ENCODE measurements around the gene NADSYN1. TPM values are rescaled to one million over a fixed set of nuclear protein-coding genes. Genes with fewer than 3 reads are reported as not detected.

NADSYN1 gene
- total and polyA plus RNA-seq, 2 donors (not counting 1 experiment from before 2014, with no cell fraction given): 22.0 to 81.7 TPM

DNA sequence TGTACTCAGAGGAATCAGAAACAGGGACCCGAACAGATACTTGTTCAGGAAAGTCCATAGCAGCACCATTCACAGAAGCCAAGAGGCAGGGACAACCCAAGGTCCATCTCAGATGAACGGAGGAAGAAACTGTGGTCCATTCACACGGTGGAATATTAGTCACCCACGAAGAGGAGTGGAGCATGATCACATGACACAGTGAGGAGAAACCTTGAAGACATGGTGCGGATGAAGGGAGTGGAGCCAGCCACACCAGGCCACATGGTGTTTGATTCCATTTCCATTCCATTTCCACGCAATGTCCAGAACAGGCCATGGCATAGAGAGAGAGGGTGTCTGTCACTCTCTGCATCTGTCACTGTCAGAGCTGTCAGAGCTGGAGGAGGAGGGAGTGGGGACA lies 30.7 kb downstream of the NADSYN1 start:
- no peaks in the 10 kb centered on the region for H3K79me2 ChIP-seq (ENCODE audit: control insufficient read depth, insufficient read depth, low read length)
- TF ChIP-seq, protein P1, sequence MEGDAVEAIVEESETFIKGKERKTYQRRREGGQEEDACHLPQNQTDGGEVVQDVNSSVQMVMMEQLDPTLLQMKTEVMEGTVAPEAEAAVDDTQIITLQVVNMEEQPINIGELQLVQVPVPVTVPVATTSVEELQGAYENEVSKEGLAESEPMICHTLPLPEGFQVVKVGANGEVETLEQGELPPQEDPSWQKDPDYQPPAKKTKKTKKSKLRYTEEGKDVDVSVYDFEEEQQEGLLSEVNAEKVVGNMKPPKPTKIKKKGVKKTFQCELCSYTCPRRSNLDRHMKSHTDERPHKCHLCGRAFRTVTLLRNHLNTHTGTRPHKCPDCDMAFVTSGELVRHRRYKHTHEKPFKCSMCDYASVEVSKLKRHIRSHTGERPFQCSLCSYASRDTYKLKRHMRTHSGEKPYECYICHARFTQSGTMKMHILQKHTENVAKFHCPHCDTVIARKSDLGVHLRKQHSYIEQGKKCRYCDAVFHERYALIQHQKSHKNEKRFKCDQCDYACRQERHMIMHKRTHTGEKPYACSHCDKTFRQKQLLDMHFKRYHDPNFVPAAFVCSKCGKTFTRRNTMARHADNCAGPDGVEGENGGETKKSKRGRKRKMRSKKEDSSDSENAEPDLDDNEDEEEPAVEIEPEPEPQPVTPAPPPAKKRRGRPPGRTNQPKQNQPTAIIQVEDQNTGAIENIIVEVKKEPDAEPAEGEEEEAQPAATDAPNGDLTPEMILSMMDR (conservative IDR thresholded peaks at IDR 0.05 in 1 of 2, IDR thresholded peaks at IDR 0.05 in 1 of 2; ENCODE audit: low read depth in 1 of 2, low read length in 2 of 2): no peak
- no peak for TF ChIP-seq EZH2 (IDR thresholded peaks at IDR 0.05; ENCODE audit: low read length, missing control alignments)

DNA sequence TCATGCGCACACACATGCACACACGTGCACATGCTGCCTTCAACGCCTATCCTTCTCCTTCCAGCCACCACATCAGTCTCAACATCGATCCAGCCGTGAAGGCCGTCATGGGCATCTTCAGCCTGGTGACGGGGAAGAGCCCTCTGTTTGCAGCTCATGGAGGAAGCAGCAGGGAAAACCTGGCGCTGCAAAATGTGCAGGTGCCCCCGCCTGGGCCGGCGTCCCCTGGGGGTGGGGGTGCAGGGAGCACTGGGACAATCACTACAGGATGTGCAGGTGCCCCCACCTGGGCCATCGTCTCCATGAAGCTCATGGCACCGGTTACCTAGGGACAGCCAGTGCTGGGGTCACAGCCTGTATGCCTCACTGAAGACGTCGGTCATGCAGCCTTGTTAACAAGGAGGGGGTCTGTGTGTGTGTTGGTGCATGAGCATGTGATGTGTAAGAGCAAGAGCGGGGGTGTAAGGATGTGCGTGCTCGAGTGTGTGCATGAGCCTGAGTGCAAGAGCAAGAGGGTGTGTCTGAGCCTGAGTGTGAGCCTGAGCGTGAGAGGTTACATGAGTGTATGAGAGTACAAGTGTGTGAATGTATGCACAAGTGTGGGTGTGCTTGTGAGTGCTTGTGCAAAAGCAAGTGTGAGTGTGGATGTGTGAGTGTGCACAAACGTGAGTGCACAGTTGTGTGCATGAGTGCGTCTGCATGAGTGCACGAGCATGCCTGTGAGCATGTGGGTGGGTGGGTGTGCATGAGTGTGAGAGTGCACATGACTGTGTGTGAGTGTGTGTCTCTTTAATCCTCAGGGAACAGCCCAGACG lies 31.5 kb downstream of the NADSYN1 start:
- Histone ChIP-seq H3K4me1 (ENCODE audit: control insufficient read depth, extremely low read depth, insufficient read depth, low read length) (peaks cover 3% of the 10 kb centered on the region), H2AFZ (ENCODE audit: low read length) (no peak overlapping the region), H4K20me1 (ENCODE audit: control insufficient read depth, extremely low read depth, insufficient read depth, low read length) (no peaks in the 10 kb centered on the region), H3K36me3 (ENCODE audit: control insufficient read depth, insufficient read depth, low read length) (peaks cover 28% of the 10 kb centered on the region), H3K9me3 (ENCODE audit: control insufficient read depth, insufficient read depth, low read depth, low read length) (no peaks in the 10 kb centered on the region), H3K4me3 (replicated peaks in 1 of 4; ENCODE audit: control extremely low read depth in 1 of 4, insufficient read depth in 1 of 4, low read depth in 3 of 4, low read length in 4 of 4) (no peak overlapping the region), H3K4me2 (ENCODE audit: extremely low read depth, insufficient read depth, low read length) (no peak overlapping the region), H3K27me3 (ENCODE audit: control insufficient read depth, insufficient read depth, low read length) (no peaks in the 10 kb centered on the region), H3K79me2 (ENCODE audit: control insufficient read depth, insufficient read depth, low read length) (no peaks in the 10 kb centered on the region), H3K9ac (ENCODE audit: insufficient read depth, low read length) (no peak overlapping the region), H3K27ac (ENCODE audit: insufficient read depth, low read length) (no peak overlapping the region)
- no peak for DNase-seq (ENCODE audit: low read depth in 2 of 2)
- TF ChIP-seq, protein P1 (conservative IDR thresholded peaks at IDR 0.05 in 1 of 2, IDR thresholded peaks at IDR 0.05 in 1 of 2; ENCODE audit: low read depth in 1 of 2, low read length in 2 of 2): no peak
- TF ChIP-seq EZH2 (IDR thresholded peaks at IDR 0.05; ENCODE audit: low read length, missing control alignments): no peak

More for the DNA sequence above, 30.7 kb downstream of the NADSYN1 start:
- no peak overlapping the region for H3K27ac ChIP-seq (ENCODE audit: insufficient read depth, low read length)
- no peaks in the 10 kb centered on the region for H3K27me3 ChIP-seq (ENCODE audit: control insufficient read depth, insufficient read depth, low read length)
- H4K20me1 ChIP-seq (ENCODE audit: control insufficient read depth, extremely low read depth, insufficient read depth, low read length): no peaks in the 10 kb centered on the region
- no peak overlapping the region for H3K9ac ChIP-seq (ENCODE audit: insufficient read depth, low read length)
- H3K4me1 ChIP-seq (ENCODE audit: control insufficient read depth, extremely low read depth, insufficient read depth, low read length): peaks cover 1% of the 10 kb centered on the region
- no peak overlapping the region for H2AFZ ChIP-seq (ENCODE audit: low read length)
- H3K36me3 ChIP-seq (ENCODE audit: control insufficient read depth, insufficient read depth, low read length): peaks cover 28% of the 10 kb centered on the region
- no peak overlapping the region for H3K4me2 ChIP-seq (ENCODE audit: extremely low read depth, insufficient read depth, low read length)
- H3K4me3 ChIP-seq (replicated peaks in 1 of 4; ENCODE audit: control extremely low read depth in 1 of 4, insufficient read depth in 1 of 4, low read depth in 3 of 4, low read length in 4 of 4): no peak overlapping the region
- no peak for DNase-seq (ENCODE audit: low read depth in 2 of 2)
- H3K9me3 ChIP-seq (ENCODE audit: control insufficient read depth, insufficient read depth, low read depth, low read length): no peaks in the 10 kb centered on the region

DNA sequence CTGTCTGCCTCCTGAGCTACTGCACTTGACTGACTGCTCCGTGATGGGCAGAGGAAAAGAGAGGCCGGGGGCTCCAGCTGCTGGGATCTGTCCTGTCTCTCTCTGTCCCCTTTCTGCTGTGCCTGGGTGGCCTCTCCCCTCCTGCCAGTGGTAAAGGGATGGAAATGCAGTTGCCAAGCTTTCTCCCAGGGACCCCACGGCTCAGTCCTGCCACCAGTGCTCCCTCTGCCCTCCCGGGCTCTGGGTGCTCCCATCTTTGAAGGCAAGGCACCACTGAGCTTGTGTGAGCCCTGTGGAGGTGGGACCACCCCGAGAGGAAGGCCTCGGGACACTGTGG lies 32.0 kb downstream of the NADSYN1 start:
- TF ChIP-seq, protein P1 (conservative IDR thresholded peaks at IDR 0.05 in 1 of 2, IDR thresholded peaks at IDR 0.05 in 1 of 2; ENCODE audit: low read depth in 1 of 2, low read length in 2 of 2): no peak
- no peak for TF ChIP-seq EZH2 (IDR thresholded peaks at IDR 0.05; ENCODE audit: low read length, missing control alignments)
- Histone ChIP-seq H3K36me3 (ENCODE audit: control insufficient read depth, insufficient read depth, low read length) (peaks cover 28% of the 10 kb centered on the region), H3K27ac (ENCODE audit: insufficient read depth, low read length) (no peak overlapping the region), H3K27me3 (ENCODE audit: control insufficient read depth, insufficient read depth, low read length) (no peaks in the 10 kb centered on the region), H4K20me1 (ENCODE audit: control insufficient read depth, extremely low read depth, insufficient read depth, low read length) (no peaks in the 10 kb centered on the region), H2AFZ (ENCODE audit: low read length) (no peak overlapping the region), H3K9ac (ENCODE audit: insufficient read depth, low read length) (no peak overlapping the region), H3K9me3 (ENCODE audit: control insufficient read depth, insufficient read depth, low read depth, low read length) (no peaks in the 10 kb centered on the region), H3K4me3 (replicated peaks in 1 of 4; ENCODE audit: control extremely low read depth in 1 of 4, insufficient read depth in 1 of 4, low read depth in 3 of 4, low read length in 4 of 4) (no peak overlapping the region), H3K4me1 (ENCODE audit: control insufficient read depth, extremely low read depth, insufficient read depth, low read length) (peaks cover 3% of the 10 kb centered on the region), H3K4me2 (ENCODE audit: extremely low read depth, insufficient read depth, low read length) (no peak overlapping the region), H3K79me2 (ENCODE audit: control insufficient read depth, insufficient read depth, low read length) (no peaks in the 10 kb centered on the region)
- no peak for DNase-seq (ENCODE audit: low read depth in 2 of 2)

Data from fibroblast of lung (primary cell).